Measurements from ENCODE around the gene PPL. TPM values are rescaled to one million over a fixed set of nuclear protein-coding genes. Genes with fewer than 3 reads are reported as not detected.

PPL gene
- polyA plus RNA-seq, 3 donors, result 0.02 TPM; not detected in 2

DNA sequence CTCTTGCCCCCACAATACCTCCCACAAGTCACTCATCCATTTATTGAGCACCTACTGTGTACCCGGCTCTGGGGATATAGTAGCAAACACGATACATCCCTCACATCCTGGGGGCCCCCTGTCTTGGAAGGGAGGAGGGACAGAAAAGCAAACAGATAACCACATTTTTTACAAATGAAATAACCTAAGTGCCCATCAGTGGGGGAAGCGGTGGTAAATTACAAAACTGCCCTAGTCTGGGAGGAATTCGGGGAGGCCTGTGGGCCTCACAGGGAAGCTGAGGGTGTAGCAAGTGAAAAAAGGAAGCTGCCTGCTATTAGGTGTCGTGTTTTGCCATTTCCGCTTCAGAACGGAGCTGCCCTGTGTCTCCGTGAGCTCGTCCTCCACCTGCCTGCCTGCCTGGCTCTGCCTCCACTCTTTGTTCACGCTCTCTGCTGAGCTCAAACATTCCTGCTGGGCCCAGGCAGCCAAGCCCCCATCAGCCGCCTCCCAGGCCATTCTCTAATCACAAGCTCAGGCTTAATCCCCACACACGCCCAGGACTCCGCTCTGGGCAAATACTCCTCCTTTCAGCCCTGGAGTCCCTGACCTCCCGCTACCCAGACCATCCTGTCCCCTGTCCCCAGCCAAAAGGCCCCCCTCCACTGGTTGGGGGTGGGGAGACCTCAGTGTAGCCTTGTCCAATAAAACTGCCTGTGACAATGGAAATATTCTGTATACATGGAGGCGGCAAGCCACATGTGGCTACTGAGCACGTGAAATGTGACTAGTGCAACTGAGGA, 11.0 kb upstream of the PPL start:
- peak overlapping the region in 5 of 7 donors; percentile 5 to 76 (median 50) for H3K27ac Mint-ChIP-seq
- H2AFZ ChIP-seq (ENCODE audit: insufficient read depth, low read depth, low read length, poor library complexity, severe bottlenecking), result peak overlapping the region; percentile 66
- H3K27me3 Mint-ChIP-seq (ENCODE audit: low read depth in 3 of 3), result peaks cover 3 to 23% (median 17%) of the 10 kb centered on the region in 3 donors

DNA sequence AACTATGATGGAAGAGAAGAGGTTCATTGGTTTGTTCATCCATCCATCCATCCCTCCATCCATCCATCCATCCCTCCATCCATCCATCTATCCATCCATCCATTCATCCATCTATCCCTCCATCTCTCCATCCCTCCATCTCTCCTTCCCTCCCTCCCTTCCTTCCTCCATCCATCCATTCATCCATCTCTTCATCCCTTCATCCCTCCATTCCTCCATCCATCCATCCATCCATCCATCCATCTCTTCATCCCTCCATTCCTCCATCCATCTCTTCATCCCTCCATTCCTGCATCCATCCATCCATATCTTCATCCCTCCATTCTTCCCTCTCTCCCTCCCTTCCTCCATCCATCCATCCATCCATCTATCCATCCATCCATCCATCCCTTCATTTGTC, 10.0 kb upstream of the PPL start:
- Mint-ChIP-seq H3K4me3 (peak overlapping the region in 1 of 2 donors; percentile 43), H3K27ac (no peak overlapping the region), H3K9me3 (peaks cover 0 to 2% (median 0%) of the 10 kb centered on the region in 7 donors), H3K4me1 (peaks cover 29% of the 10 kb centered on the region), H3K36me3 (no peaks in the 10 kb centered on the region), H3K27me3 (ENCODE audit: low read depth in 3 of 3) (peaks cover 3 to 22% (median 17%) of the 10 kb centered on the region in 3 donors)
- intact Hi-C loops (cut with micrococcal nuclease), result no loop called here
- no peaks in the 10 kb centered on the region for H3K9me3 ChIP-seq (replicated peaks in 1 of 2; ENCODE audit: control insufficient read depth in 1 of 2, insufficient read depth in 1 of 2, low read length in 2 of 2)
- peaks cover 20 to 32% of the 10 kb centered on the region in 2 donors for H3K4me1 ChIP-seq (ENCODE audit: control insufficient read depth in 1 of 2, insufficient read depth in 2 of 2, low read length in 2 of 2)
- no peak overlapping the region for H2AFZ ChIP-seq (ENCODE audit: insufficient read depth, low read depth, low read length, poor library complexity, severe bottlenecking)
- H3K27ac ChIP-seq (ENCODE audit: low read depth in 1 of 2, low read length in 2 of 2), result no peak overlapping the region
- TF ChIP-seq, protein P1, sequence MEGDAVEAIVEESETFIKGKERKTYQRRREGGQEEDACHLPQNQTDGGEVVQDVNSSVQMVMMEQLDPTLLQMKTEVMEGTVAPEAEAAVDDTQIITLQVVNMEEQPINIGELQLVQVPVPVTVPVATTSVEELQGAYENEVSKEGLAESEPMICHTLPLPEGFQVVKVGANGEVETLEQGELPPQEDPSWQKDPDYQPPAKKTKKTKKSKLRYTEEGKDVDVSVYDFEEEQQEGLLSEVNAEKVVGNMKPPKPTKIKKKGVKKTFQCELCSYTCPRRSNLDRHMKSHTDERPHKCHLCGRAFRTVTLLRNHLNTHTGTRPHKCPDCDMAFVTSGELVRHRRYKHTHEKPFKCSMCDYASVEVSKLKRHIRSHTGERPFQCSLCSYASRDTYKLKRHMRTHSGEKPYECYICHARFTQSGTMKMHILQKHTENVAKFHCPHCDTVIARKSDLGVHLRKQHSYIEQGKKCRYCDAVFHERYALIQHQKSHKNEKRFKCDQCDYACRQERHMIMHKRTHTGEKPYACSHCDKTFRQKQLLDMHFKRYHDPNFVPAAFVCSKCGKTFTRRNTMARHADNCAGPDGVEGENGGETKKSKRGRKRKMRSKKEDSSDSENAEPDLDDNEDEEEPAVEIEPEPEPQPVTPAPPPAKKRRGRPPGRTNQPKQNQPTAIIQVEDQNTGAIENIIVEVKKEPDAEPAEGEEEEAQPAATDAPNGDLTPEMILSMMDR (IDR thresholded peaks at IDR 0.05), result no peak
- no peak overlapping the region for H3K4me3 ChIP-seq (replicated peaks in 1 of 3; ENCODE audit: low read depth in 2 of 3, low read length in 3 of 3)
- no peak overlapping the region for H3K9ac ChIP-seq (ENCODE audit: insufficient read depth, low read length, poor library complexity, severe bottlenecking)
- H3K79me2 ChIP-seq (ENCODE audit: insufficient read depth, low read length), result no peaks in the 10 kb centered on the region
- H3K27me3 ChIP-seq (ENCODE audit: control insufficient read depth in 2 of 2, insufficient read depth in 2 of 2, low read length in 2 of 2), result no peaks in the 10 kb centered on the region
- no peaks in the 10 kb centered on the region for H4K20me1 ChIP-seq (ENCODE audit: insufficient read depth, low read length)
- H3K4me2 ChIP-seq (replicated peaks; ENCODE audit: extremely low read depth, low read length, poor library complexity, severe bottlenecking), result no peak overlapping the region
- H3K36me3 ChIP-seq (replicated peaks in 1 of 2; ENCODE audit: control insufficient read depth in 1 of 2, insufficient read depth in 2 of 2, low read length in 2 of 2), result no peaks in the 10 kb centered on the region
- no peak for DNase-seq

More for the DNA sequence above, 11.0 kb upstream of the PPL start:
- DNase-seq, result peak; percentile 39 to 57 (median 43)
- 9% methylated on average over 8 of the region's 16 CpGs for WGBS (ENCODE audit: insufficient coverage)
- H3K4me3 Mint-ChIP-seq, result peak overlapping the region; percentile 63 to 82
- H3K4me1 Mint-ChIP-seq, result peaks cover 29% of the 10 kb centered on the region
- Histone ChIP-seq H3K79me2 (ENCODE audit: insufficient read depth, low read length) (no peaks in the 10 kb centered on the region), H3K9ac (ENCODE audit: insufficient read depth, low read length, poor library complexity, severe bottlenecking) (peak overlapping the region; percentile 22), H3K9me3 (replicated peaks in 1 of 2; ENCODE audit: control insufficient read depth in 1 of 2, insufficient read depth in 1 of 2, low read length in 2 of 2) (no peaks in the 10 kb centered on the region), H3K27me3 (ENCODE audit: control insufficient read depth in 2 of 2, insufficient read depth in 2 of 2, low read length in 2 of 2) (no peaks in the 10 kb centered on the region), H3K27ac (ENCODE audit: low read depth in 1 of 2, low read length in 2 of 2) (peak overlapping the region in 1 of 2 donors; percentile 37), H4K20me1 (ENCODE audit: insufficient read depth, low read length) (no peaks in the 10 kb centered on the region), H3K4me2 (replicated peaks; ENCODE audit: extremely low read depth, low read length, poor library complexity, severe bottlenecking) (peak overlapping the region; percentile 51), H3K4me1 (ENCODE audit: control insufficient read depth in 1 of 2, insufficient read depth in 2 of 2, low read length in 2 of 2) (peaks cover 20 to 32% of the 10 kb centered on the region in 2 donors), H3K4me3 (replicated peaks in 1 of 3; ENCODE audit: low read depth in 2 of 3, low read length in 3 of 3) (peak overlapping the region in 1 of 3 experiments; percentile 46), H3K36me3 (replicated peaks in 1 of 2; ENCODE audit: control insufficient read depth in 1 of 2, insufficient read depth in 2 of 2, low read length in 2 of 2) (no peaks in the 10 kb centered on the region)
- H3K36me3 Mint-ChIP-seq, result no peaks in the 10 kb centered on the region
- TF ChIP-seq, protein P1 (IDR thresholded peaks at IDR 0.05), result no peak
- intact Hi-C loops (cut with micrococcal nuclease), result no loop called here
- no peaks in the 10 kb centered on the region for H3K9me3 Mint-ChIP-seq
